Choroid plexus epithelial cell (primary cell): ENCODE measurements around the gene PPID.

Experiments
- DNase-seq: peaks from one replicate; pipeline ENCODE4 v3.0.0-alpha.2; 2010; ENCODE audit warnings: low read depth
- H3K4me3 ChIP-seq: 2 replicates; pipeline ENCODE4 v1.5.1; 2011; ENCODE audit warnings: low read depth, mild to moderate bottlenecking, control low read depth, low read length, moderate library complexity
- TF ChIP-seq, protein P1 (sequence below): conservative IDR thresholded peaks from 2 replicates; pipeline ENCODE4 v1.5.1; 2011; ENCODE audit warnings: low read depth, mild to moderate bottlenecking, control low read depth, inconsistent platforms, low read length, moderate library complexity

The PPID gene

DNA sequence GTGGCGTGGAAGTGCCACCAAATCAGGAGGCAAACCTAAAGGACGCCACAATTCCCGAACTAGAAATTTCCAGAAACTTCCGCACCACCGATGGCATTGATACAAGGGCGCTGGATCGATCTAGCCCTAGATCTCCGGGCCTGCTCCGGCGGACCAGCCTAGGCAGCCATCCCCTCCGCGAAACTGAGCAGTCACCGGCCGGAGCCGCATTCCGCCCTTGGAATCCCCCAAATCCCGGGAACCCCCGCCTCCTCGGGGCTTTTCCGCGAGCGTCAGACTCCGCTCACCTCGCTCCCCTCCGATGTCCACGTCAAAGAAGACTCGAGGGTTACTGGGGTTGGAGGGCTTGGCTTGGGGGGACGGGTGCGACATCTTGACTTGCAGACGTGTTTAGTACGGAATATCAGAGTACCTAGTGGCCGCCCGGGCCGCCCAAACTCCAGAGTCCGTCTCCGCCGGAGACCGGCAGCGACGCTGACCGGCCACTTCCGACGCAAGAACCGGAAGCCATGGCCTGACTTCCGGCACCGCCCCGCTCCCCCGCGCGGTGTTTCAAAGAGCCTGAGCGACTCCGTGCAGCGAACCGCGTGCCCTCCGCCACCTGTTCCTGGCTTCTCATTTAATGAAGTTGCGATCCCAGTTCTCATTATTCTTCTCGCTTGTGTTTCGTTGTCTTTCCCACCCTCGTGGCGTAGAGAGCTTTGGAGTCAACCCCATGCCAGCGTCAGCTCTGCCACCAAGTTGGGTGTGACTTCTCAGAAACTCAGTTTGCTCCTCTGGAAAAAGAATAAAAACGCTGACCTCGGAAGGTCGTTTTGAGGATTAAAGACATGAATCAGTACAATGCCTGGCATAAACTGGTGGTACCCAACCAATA lies at the start of gene PPID:
Gene PPID (minus strand): TSS at position 480 of the 877 bp plus-strand sequence. CDS start 108 bp downstream, at position 372.
- H3K4me3 ChIP-seq: peak within 1 kb of the TSS; percentile 88
- TF ChIP-seq, protein P1, sequence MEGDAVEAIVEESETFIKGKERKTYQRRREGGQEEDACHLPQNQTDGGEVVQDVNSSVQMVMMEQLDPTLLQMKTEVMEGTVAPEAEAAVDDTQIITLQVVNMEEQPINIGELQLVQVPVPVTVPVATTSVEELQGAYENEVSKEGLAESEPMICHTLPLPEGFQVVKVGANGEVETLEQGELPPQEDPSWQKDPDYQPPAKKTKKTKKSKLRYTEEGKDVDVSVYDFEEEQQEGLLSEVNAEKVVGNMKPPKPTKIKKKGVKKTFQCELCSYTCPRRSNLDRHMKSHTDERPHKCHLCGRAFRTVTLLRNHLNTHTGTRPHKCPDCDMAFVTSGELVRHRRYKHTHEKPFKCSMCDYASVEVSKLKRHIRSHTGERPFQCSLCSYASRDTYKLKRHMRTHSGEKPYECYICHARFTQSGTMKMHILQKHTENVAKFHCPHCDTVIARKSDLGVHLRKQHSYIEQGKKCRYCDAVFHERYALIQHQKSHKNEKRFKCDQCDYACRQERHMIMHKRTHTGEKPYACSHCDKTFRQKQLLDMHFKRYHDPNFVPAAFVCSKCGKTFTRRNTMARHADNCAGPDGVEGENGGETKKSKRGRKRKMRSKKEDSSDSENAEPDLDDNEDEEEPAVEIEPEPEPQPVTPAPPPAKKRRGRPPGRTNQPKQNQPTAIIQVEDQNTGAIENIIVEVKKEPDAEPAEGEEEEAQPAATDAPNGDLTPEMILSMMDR: peak; percentile 4
- peak; percentile 71 for DNase-seq

DNA sequence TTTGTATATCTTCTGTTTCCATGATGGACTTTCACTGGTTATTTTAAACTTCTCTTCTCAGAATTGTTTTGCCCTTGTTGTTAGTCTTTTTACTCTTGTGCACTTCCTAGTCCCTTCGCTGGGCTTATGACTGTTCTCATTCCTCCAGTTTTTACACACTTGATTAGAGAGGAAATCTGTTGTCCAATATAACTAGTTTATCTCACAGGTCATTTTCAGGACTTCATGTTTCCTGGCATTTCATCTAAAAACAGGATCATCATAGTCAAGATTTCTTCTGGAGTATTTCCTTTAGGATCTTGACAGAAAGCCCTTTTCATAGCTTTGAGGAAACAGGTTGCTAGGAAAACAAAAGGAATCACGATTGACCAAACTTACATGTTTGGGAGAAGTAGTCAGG lies 48.6 kb upstream of the PPID start:
- TF ChIP-seq, protein P1: no peak
- DNase-seq: no peak
- no peak overlapping the region for H3K4me3 ChIP-seq

DNA sequence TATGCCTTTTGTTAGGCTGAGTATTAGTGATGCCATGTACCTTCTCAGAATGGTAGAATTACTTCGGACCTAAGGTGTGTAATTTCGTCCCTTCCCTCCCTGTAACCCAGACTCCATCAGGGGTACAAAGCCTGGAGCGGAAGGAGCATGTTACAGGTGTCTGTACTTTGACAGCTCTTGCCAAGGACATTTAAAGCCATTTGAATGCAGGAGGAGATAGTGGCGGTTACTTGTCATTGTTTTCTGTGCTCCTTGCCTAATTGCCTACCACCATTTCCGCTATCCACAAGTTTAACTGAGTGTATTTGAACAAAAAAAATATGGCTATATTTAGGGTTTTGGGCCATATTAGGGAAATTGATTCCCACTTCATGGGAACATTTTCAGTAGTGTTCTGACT lies 47.5 kb upstream of the PPID start:
- DNase-seq: no peak

GRCh38 chr4:158769175-158769921 lies 46.2 kb upstream of the PPID start:
- DNase-seq: peak; percentile 34
- TF ChIP-seq, protein P1: no peak
- H3K4me3 ChIP-seq: peak overlapping the region; percentile 82

More for the DNA sequence above, 47.5 kb upstream of the PPID start:
- no peak overlapping the region for H3K4me3 ChIP-seq
- TF ChIP-seq, protein P1: no peak

DNA sequence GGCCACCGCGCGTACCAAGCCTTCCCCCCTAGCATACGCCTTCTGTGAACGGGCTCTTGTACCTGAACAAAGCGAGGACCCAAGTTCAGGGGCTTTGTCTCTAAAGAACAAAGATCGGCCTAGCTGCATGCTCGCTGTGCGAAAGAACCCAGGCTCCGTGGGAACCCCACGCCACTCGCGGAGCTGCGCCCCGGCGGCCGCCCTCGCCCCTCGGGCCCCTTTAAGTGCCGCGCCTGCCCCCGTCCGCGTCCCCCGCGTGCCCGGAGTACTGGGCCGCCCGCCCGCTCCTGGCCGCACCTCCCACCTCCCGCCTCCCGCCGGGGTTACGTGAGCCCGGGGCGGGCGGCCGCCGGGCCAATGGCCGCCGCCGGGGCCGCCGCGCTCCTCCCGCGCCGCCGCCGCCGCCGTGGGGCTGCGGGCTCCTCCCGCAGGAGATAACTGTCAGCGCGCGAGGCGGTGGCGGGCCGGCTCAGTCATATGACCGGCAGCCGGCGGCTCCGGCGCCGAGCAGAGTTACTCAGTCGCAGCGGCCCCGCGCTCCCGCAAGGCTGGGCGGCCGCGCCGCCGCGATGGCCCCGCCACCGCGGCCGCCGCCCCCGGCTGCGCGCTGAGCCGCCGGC lies 45.5 kb upstream of the PPID start, which contains the start of gene FNIP2:
Gene FNIP2 (plus strand): TSS at position 472 of the 620 bp plus-strand sequence. CDS start 187 bp downstream, outside the sequence.
- peak within 1 kb of the TSS; percentile 82 for H3K4me3 ChIP-seq
- TF ChIP-seq, protein P1: no peak
- DNase-seq: peak; percentile 76

DNA sequence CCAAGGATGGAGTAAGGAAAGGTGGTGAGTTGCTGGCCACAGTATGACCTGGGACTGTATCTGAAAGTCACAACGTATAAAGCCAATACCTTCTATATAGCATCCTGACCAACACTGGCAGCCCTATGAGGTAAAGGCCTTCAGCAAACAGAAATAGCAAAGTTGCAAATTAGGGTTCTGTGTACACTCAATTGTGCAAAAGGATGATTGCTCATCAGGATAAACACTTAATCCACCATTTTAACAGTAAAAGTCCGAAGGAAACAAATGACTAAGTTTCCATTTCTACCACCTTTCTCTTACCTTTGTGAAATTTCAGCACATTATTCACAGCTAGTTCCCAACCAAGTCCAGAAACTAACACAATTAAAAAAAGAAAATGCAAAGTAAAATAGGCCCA lies 44.3 kb upstream of the PPID start:
- TF ChIP-seq, protein P1: no peak
- H3K4me3 ChIP-seq: no peak overlapping the region
- DNase-seq: no peak
